ENCODE measurements around the gene TMEM37. TPM values are rescaled to one million over a fixed set of nuclear protein-coding genes. Genes with fewer than 3 reads are reported as not detected.

TMEM37 gene
- total RNA-seq, 2 experiments from 2014 or later = not detected

- H3K36me3 Mint-ChIP-seq (ENCODE audit: low read depth) = no peaks in the 10 kb centered on the region
- Histone ChIP-seq H3K4me1 (ENCODE audit: insufficient read depth, low read length) (no peaks in the 10 kb centered on the region), H3K9me3 (ENCODE audit: control insufficient read depth in 1 of 2, insufficient read depth in 1 of 2, low read length in 2 of 2) (peaks cover 0 to 3% of the 10 kb centered on the region in 2 experiments), H3K36me3 (ENCODE audit: insufficient read depth, low read length) (no peaks in the 10 kb centered on the region), H3K27ac (ENCODE audit: low read depth in 1 of 2, low read length in 2 of 2) (no peak overlapping the region), H3K4me3 (ENCODE audit: low read length) (no peak overlapping the region), H3K27me3 (ENCODE audit: control insufficient read depth in 1 of 2, insufficient read depth in 2 of 2, low read length in 2 of 2) (peaks cover 7 to 15% of the 10 kb centered on the region in 2 experiments)
- ChIA-PET CTCF (no interaction called here), POLR2A (no interaction called here)
- no peaks in the 10 kb centered on the region for H3K4me1 Mint-ChIP-seq (ENCODE audit: low read depth)
- no peak overlapping the region for H3K4me3 Mint-ChIP-seq
- ATAC-seq (ENCODE audit: poor library complexity) (no peak), DNase-seq (no peak)
- H3K9me3 Mint-ChIP-seq = peaks cover 5% of the 10 kb centered on the region
- H3K27ac Mint-ChIP-seq = no peak overlapping the region
- no peak for TF ChIP-seq CTCF (IDR thresholded peaks at IDR 0.05)
- intact Hi-C loops (cut with DNase I, micrococcal nuclease) = no loop called here
- peaks cover 62% of the 10 kb centered on the region for H3K27me3 Mint-ChIP-seq
Observed at GRCh38 chr2:119421304-119421703, 10.3 kb upstream of the TMEM37 start.

GRCh38 chr2:119421741-119422140 lies 9.9 kb upstream of the TMEM37 start:
- Histone ChIP-seq H3K9me3 (ENCODE audit: control insufficient read depth in 1 of 2, insufficient read depth in 1 of 2, low read length in 2 of 2) (peaks cover 0 to 3% of the 10 kb centered on the region in 2 experiments), H3K36me3 (ENCODE audit: insufficient read depth, low read length) (no peaks in the 10 kb centered on the region), H3K27me3 (ENCODE audit: control insufficient read depth in 1 of 2, insufficient read depth in 2 of 2, low read length in 2 of 2) (peaks cover 12 to 15% of the 10 kb centered on the region in 2 experiments), H3K4me3 (ENCODE audit: low read length) (no peak overlapping the region), H3K4me1 (ENCODE audit: insufficient read depth, low read length) (no peaks in the 10 kb centered on the region), H3K27ac (ENCODE audit: low read depth in 1 of 2, low read length in 2 of 2) (no peak overlapping the region)
- ATAC-seq (ENCODE audit: poor library complexity) (no peak), DNase-seq (no peak)
- no peaks in the 10 kb centered on the region for H3K4me1 Mint-ChIP-seq (ENCODE audit: low read depth)
- ChIA-PET POLR2A (no interaction called here), CTCF (no interaction called here)
- peaks cover 67% of the 10 kb centered on the region for H3K27me3 Mint-ChIP-seq
- no peak overlapping the region for H3K27ac Mint-ChIP-seq
- intact Hi-C loops (cut with DNase I, micrococcal nuclease) = no loop called here
- H3K36me3 Mint-ChIP-seq (ENCODE audit: low read depth) = no peaks in the 10 kb centered on the region
- H3K9me3 Mint-ChIP-seq = peaks cover 5% of the 10 kb centered on the region
- H3K4me3 Mint-ChIP-seq = no peak overlapping the region
- TF ChIP-seq CTCF (IDR thresholded peaks at IDR 0.05) = no peak

GRCh38 chr2:119422360-119423107 lies 9.1 kb upstream of the TMEM37 start:
- Mint-ChIP-seq H3K36me3 (ENCODE audit: low read depth) (no peaks in the 10 kb centered on the region), H3K4me1 (ENCODE audit: low read depth) (no peaks in the 10 kb centered on the region), H3K4me3 (no peak overlapping the region), H3K27ac (no peak overlapping the region), H3K27me3 (peaks cover 69% of the 10 kb centered on the region), H3K9me3 (peaks cover 5% of the 10 kb centered on the region)
- Histone ChIP-seq H3K27me3 (ENCODE audit: control insufficient read depth in 1 of 2, insufficient read depth in 2 of 2, low read length in 2 of 2) (peaks cover 15% of the 10 kb centered on the region in 2 experiments), H3K4me1 (ENCODE audit: insufficient read depth, low read length) (no peaks in the 10 kb centered on the region), H3K4me3 (ENCODE audit: low read length) (no peak overlapping the region), H3K36me3 (ENCODE audit: insufficient read depth, low read length) (no peaks in the 10 kb centered on the region), H3K27ac (ENCODE audit: low read depth in 1 of 2, low read length in 2 of 2) (no peak overlapping the region), H3K9me3 (ENCODE audit: control insufficient read depth in 1 of 2, insufficient read depth in 1 of 2, low read length in 2 of 2) (peaks cover 0 to 3% of the 10 kb centered on the region in 2 experiments)
- CTCF ChIA-PET = no interaction called here
- ATAC-seq (ENCODE audit: poor library complexity) (no peak), DNase-seq (no peak)
- TF ChIP-seq CTCF (IDR thresholded peaks at IDR 0.05) = no peak
- intact Hi-C loops (cut with DNase I, micrococcal nuclease) = no loop called here
- POLR2A ChIA-PET = no interaction called here
